Adrenal gland (tissue), 12 donors: Measurements from ENCODE around the gene NUS1. TPM values are rescaled to one million over a fixed set of nuclear protein-coding genes. Genes with fewer than 3 reads are reported as not detected.
"Not testable (repeated sequence)": the region's sequence is repeated elsewhere in the genome, so short reads cannot be mapped to it uniquely, and the experiment has no call there.

Experiments used
- DNase-seq, 7 donors: peaks; one replicate each; pipeline ENCODE4 v3.0.0-alpha.2; 2019 to 2020
- H3K27ac ChIP-seq, 5 donors: fragments of 200-600 bp; sonication (generic) in 4 of 5; 1 replicate in 3 of 5; 2 replicates in 2 of 5; pipeline versions ENCODE4 v1.5.1 to v1.8.0; 2016 to 2020; ENCODE audit warnings: mild to moderate bottlenecking in 1 of 5
- H3K27me3 ChIP-seq: fragments of 200-600 bp; 2 replicates; pipeline ENCODE4 v1.8.0; 2021
- H3K36me3 ChIP-seq, 2 donors: fragments of 200-600 bp; replicated peaks in 1 of 2; 1 replicate in 1 of 2; 2 replicates in 1 of 2; pipeline versions ENCODE4 v1.5.1 to v1.8.0; 2018 to 2022
- H3K4me1 ChIP-seq, 2 donors: fragments of 200-600 bp; replicated peaks in 1 of 2; 1 replicate in 1 of 2; 2 replicates in 1 of 2; pipeline versions ENCODE4 v1.5.1 to v1.8.0; 2018 to 2021
- H3K4me3 ChIP-seq, 4 donors: fragments of 200-600 bp; sonication (generic) in 3 of 4; one replicate each; pipeline ENCODE4 v1.5.1; 2016 to 2018
- H3K9me3 ChIP-seq, 3 donors: fragments of 200-600 bp; sonication (generic) in 1 of 3; replicated peaks in 1 of 3; 1 replicate in 2 of 3; 2 replicates in 1 of 3; pipeline versions ENCODE4 v1.5.1 to v1.8.0; 2016 to 2021
- POLR2A ChIP-seq, 2 donors: fragments of 450-650 bp; IDR thresholded peaks; one replicate each; pipeline ENCODE4 v1.6.1; 2017; ENCODE audit warnings: antibody characterized with exemption in 2 of 2, mild to moderate bottlenecking in 2 of 2, moderate library complexity in 1 of 2
- WGBS, 4 donors: extraction: QIAGEN DNeasy Blood & Tissue Kit in 2 of 4; methylation state at CpG; one replicate each; pipeline versions ENCODE4 v1.1.5 to v1.1.7; 2013 to 2017; 5-methylcytosine and 5-hydroxymethylcytosine counted together
- intact Hi-C, 2 donors: fragments of 100-400 bp; cut with DNase I; formaldehyde crosslinking; loops; one replicate each; pipeline versions ENCODE4 v1.14.1 to v1.15.0; 2022 to 2023
- polyA plus RNA-seq, 3 donors: library from polyadenylated mRNA; stranded (reverse); fragments of 200-250 nt in 2 of 3; fragments of 350-450 nt in 1 of 3; fragmentation: Illumina TruSeq in 1 of 3; extraction: RNeasy Lipid Tissue Mini Kit (QIAGEN cat#74804) in 1 of 3; gene quantifications; one replicate each; pipeline ENCODE4 v1.2.3, GENCODE V29; 2013 to 2014
- total RNA-seq, 9 donors: library from RNA; depleted of rRNA in 4 of 9; stranded (reverse); fragments of >200 nt in 4 of 9; fragments of 120-200 nt in 1 of 9; fragmentation: NEBNext Ultra II Directional in 1 of 9; extraction: Animal tissue kit (Norgen Biotek cat#: 25700) in 1 of 9; gene quantifications; one replicate each; pipeline versions ENCODE4 v1.1.0 to v1.2.4, GENCODE V29; 2013 to 2023
- TF ChIP-seq, protein P1 (sequence below), 6 experiments: fragments of 450-650 bp in 4 of 6; fragments of 200-600 bp in 2 of 6; sonication (generic) in 1 of 6; IDR thresholded peaks; 1 replicate in 5 of 6; 2 replicates in 1 of 6; pipeline versions ENCODE4 v1.5.1 to v1.8.0; 2016 to 2021; ENCODE audit warnings: antibody characterized with exemption in 6 of 6, mild to moderate bottlenecking in 2 of 6, moderate library complexity in 1 of 6
- donor health status: healthy with polysubstance abuse.
- donor health status: Bipolar disorder and iron deficiency.
- donor health status: DM: yes; HTN: yes; CAD: no.
- donor health status: DM: no; HTN: no; CAD: no.
- donor health status: DM: no; HTN: no; CAD: no.
- donor health status: DM: yes; HTN: yes; CAD: no.

NUS1 gene
- total and polyA plus RNA-seq, 12 donors, result 11.0 to 71.7 (median 18.9) TPM

DNA sequence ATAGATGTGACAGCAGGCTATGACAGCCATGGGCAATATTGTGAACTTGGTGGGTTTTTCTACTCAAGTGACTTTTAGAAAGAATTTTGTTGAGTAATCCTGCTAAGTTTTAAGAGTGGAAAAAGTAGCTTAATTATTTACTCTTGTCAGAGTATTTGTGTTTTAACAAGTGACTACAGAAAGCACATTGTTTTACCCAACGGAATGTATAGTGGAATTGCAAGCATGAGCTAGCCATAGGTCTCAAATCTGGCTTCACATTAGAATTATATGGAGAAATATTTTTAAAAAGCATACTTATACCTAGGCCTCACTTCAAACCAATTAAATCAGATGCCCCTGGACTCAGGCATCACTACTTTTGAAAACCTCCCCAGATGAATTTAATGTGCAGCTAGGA lies 37.5 kb upstream of the NUS1 start:
- Histone ChIP-seq H3K27ac (no peak overlapping the region), H3K4me1 (no peaks in the 10 kb centered on the region), H3K27me3 (no peaks in the 10 kb centered on the region), H3K4me3 (no peak overlapping the region), H3K36me3 (no peaks in the 10 kb centered on the region), H3K9me3 (no peaks in the 10 kb centered on the region)
- DNase-seq, result no peak
- 64 to 91% (median 74%) methylated on average over 1 of the region's 1 CpG for WGBS, 4 donors
- intact Hi-C loops, result no loop called here
- TF ChIP-seq, protein P1, sequence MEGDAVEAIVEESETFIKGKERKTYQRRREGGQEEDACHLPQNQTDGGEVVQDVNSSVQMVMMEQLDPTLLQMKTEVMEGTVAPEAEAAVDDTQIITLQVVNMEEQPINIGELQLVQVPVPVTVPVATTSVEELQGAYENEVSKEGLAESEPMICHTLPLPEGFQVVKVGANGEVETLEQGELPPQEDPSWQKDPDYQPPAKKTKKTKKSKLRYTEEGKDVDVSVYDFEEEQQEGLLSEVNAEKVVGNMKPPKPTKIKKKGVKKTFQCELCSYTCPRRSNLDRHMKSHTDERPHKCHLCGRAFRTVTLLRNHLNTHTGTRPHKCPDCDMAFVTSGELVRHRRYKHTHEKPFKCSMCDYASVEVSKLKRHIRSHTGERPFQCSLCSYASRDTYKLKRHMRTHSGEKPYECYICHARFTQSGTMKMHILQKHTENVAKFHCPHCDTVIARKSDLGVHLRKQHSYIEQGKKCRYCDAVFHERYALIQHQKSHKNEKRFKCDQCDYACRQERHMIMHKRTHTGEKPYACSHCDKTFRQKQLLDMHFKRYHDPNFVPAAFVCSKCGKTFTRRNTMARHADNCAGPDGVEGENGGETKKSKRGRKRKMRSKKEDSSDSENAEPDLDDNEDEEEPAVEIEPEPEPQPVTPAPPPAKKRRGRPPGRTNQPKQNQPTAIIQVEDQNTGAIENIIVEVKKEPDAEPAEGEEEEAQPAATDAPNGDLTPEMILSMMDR (IDR thresholded peaks at IDR 0.05), result no peak
- no peak for TF ChIP-seq POLR2A (IDR thresholded peaks at IDR 0.05)

DNA sequence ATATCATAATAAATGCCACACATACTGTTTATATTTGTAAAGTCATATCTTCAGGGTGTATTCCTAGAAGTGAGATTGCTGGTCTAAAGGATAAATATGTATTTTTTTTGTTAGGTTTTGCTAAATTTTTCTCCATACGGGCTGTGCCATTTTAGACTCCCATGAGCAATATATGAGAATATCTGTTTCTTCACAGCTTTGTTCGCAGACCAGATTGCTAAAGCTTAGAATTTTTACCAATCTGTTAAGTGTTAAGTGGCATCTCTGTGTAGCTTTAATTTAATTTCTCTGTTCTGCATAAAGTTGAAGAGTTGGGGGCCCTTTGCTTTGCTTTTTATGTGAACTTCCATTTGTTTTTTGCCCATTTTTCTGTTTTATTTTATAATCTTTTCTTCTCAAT lies 32.3 kb upstream of the NUS1 start:
- Histone ChIP-seq H3K4me3 (no peak overlapping the region), H3K9me3 (no peaks in the 10 kb centered on the region), H3K36me3 (no peaks in the 10 kb centered on the region), H3K4me1 (no peaks in the 10 kb centered on the region), H3K27me3 (no peaks in the 10 kb centered on the region), H3K27ac (no peak overlapping the region)
- TF ChIP-seq, protein P1 (IDR thresholded peaks at IDR 0.05), result no peak
- no peak for TF ChIP-seq POLR2A (IDR thresholded peaks at IDR 0.05)
- 84 to 87% (median 84%) methylated on average over 2 of the region's 2 CpGs for WGBS, 4 donors
- intact Hi-C loops, result no loop called here
- no peak for DNase-seq

DNA sequence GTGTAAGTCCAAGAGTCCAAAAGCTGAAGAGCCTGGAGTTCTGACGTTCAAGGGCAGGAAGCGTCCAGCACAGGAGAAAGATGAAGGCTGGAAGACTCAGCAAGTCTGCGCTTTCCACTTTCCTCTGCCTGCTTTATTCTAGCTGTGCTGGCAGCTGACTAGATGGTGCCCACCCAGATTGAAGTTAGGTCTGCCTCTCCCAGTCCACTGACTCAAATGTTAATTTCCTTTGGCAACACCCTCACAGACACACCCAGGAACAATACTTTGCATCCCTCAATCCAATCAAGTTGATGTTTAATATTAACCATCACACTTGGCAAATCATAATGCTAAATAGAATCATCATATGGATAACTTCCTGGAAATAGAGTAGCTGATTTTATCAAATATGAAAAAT lies 23.3 kb upstream of the NUS1 start:
- WGBS, 4 donors, result 70 to 87% (median 77%) methylated on average over 3 of the region's 3 CpGs
- intact Hi-C loops, H3K36me3 ChIP-seq, H3K4me1 ChIP-seq, H3K27me3 ChIP-seq, H3K9me3 ChIP-seq, H3K27ac ChIP-seq, H3K4me3 ChIP-seq, DNase-seq: not testable (repeated sequence)

DNA sequence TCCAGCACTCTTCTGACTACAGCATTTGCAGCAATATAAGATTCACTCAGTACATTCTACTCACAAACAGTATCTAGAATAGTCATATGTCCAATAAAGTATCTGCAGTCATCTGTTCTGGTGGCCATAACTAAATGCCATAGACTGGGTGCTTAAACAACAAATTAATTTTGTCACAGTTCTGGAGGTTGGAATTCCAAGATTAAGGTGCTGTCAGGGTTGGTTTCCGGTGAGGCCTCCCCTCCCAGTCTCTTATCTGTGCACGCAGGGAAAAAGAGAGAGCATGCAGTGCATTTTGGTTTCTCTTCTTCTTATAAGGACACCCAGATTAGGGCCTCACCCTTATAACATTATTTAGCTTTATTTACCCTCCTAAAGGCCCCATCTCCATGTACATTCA lies 21.3 kb upstream of the NUS1 start:
- Histone ChIP-seq H3K27me3 (no peaks in the 10 kb centered on the region), H3K4me1 (no peaks in the 10 kb centered on the region), H3K27ac (no peak overlapping the region), H3K9me3 (no peaks in the 10 kb centered on the region), H3K4me3 (no peak overlapping the region), H3K36me3 (no peaks in the 10 kb centered on the region)
- 75 to 92% (median 84%) methylated on average over 2 of the region's 2 CpGs for WGBS, 4 donors
- no peak for DNase-seq
- intact Hi-C loops, result no loop called here
- TF ChIP-seq, protein P1 (IDR thresholded peaks at IDR 0.05), result no peak
- no peak for TF ChIP-seq POLR2A (IDR thresholded peaks at IDR 0.05)

- 78 to 84% (median 79%) methylated on average over 2 of the region's 2 CpGs for WGBS, 4 donors
Observed at GRCh38 chr6:117655380-117655779, 19.9 kb upstream of the NUS1 start.

More at GRCh38 chr6:117655380-117655779, 19.9 kb upstream of the NUS1 start:
- intact Hi-C loops, result no loop called here
- Histone ChIP-seq H3K4me3 (no peak overlapping the region), H3K9me3 (no peaks in the 10 kb centered on the region), H3K27ac (no peak overlapping the region), H3K27me3 (no peaks in the 10 kb centered on the region), H3K4me1 (no peaks in the 10 kb centered on the region), H3K36me3 (no peaks in the 10 kb centered on the region)
- TF ChIP-seq, protein P1 (IDR thresholded peaks at IDR 0.05), result no peak
- no peak for TF ChIP-seq POLR2A (IDR thresholded peaks at IDR 0.05)
- DNase-seq, result no peak
